HG03159 (cell line): ENCODE results near the gene EML4.

Experiments
- ATAC-seq: cut with Tn5 transposase; IDR thresholded peaks from one replicate; pipeline ENCODE4 v1.9.1; 2021; ENCODE audit warnings: mild to moderate bottlenecking, moderate library complexity; ENCODE audit not compliant: unreplicated experiment

EML4 gene

GRCh38 chr2:42194428-42194827 is 25.3 kb downstream of the EML4 start:
- ATAC-seq = no peak

- no peak for ATAC-seq
Observed at GRCh38 chr2:42195559-42195958, 26.4 kb downstream of the EML4 start.

GRCh38 chr2:42196070-42196402 is 26.9 kb downstream of the EML4 start:
- no peak for ATAC-seq

- ATAC-seq = no peak
Observed at GRCh38 chr2:42196403-42197267, 27.5 kb downstream of the EML4 start.

- ATAC-seq = no peak
Observed at GRCh38 chr2:42197792-42198191, 28.6 kb downstream of the EML4 start.

- ATAC-seq = no peak
Observed at GRCh38 chr2:42198466-42198865, 29.3 kb downstream of the EML4 start.

GRCh38 chr2:42199002-42199401 is 29.8 kb downstream of the EML4 start:
- ATAC-seq = no peak

GRCh38 chr2:42199626-42200025 is 30.5 kb downstream of the EML4 start:
- no peak for ATAC-seq

- ATAC-seq = no peak
Observed at GRCh38 chr2:42200926-42201855, 32.0 kb downstream of the EML4 start.

- no peak for ATAC-seq
Observed at GRCh38 chr2:42202634-42203008, 33.5 kb downstream of the EML4 start.

GRCh38 chr2:42203792-42204191 is 34.6 kb downstream of the EML4 start:
- ATAC-seq = no peak

GRCh38 chr2:42205337-42205736 is 36.2 kb downstream of the EML4 start:
- no peak for ATAC-seq

- ATAC-seq = no peak
Observed at GRCh38 chr2:42207826-42208225, 38.7 kb downstream of the EML4 start.

- ATAC-seq = no peak
Observed at GRCh38 chr2:42210203-42210602, 41.0 kb downstream of the EML4 start.

GRCh38 chr2:42211291-42211690 is 42.1 kb downstream of the EML4 start:
- ATAC-seq = no peak

- ATAC-seq = no peak
Observed at GRCh38 chr2:42214669-42215068, 45.5 kb downstream of the EML4 start.

GRCh38 chr2:42216694-42217093 is 47.5 kb downstream of the EML4 start:
- ATAC-seq = no peak

GRCh38 chr2:42217307-42217706 is 48.2 kb downstream of the EML4 start:
- no peak for ATAC-seq

GRCh38 chr2:42217914-42218313 is 48.8 kb downstream of the EML4 start:
- ATAC-seq = no peak

GRCh38 chr2:42218712-42219111 is 49.6 kb downstream of the EML4 start:
- ATAC-seq = no peak

- ATAC-seq = no peak
Observed at GRCh38 chr2:42219160-42219559, 50.0 kb downstream of the EML4 start.

- ATAC-seq = no peak
Observed at GRCh38 chr2:42220566-42220965, 51.4 kb downstream of the EML4 start.
